Body of pancreas (tissue), 4 donors: ENCODE data around the gene OR4C3.
"Not testable (repeated sequence)": the region's sequence is repeated elsewhere in the genome, so short reads cannot be mapped to it uniquely, and the experiment has no call there.

Experiments
- POLR2A ChIP-seq, 3 donors: fragments of 450-650 bp; IDR thresholded peaks; one replicate each; pipeline ENCODE4 v1.6.1; 2016; ENCODE audit warnings: antibody characterized with exemption in 3 of 3, mild to moderate bottlenecking in 2 of 3
- TF ChIP-seq, protein P1 (sequence below), 7 experiments: fragments of 450-650 bp in 4 of 7; fragments of 200-600 bp in 3 of 7; sonication (generic) in 3 of 7; IDR thresholded peaks; one replicate each; pipeline ENCODE4 v1.5.1; 2016 to 2019; ENCODE audit warnings: antibody characterized with exemption in 7 of 7

GRCh38 chr11:48342505-48342904, 17.8 kb downstream of the OR4C3 start:
- TF ChIP-seq POLR2A (IDR thresholded peaks at IDR 0.05), result not testable (repeated sequence)
- TF ChIP-seq, protein P1, sequence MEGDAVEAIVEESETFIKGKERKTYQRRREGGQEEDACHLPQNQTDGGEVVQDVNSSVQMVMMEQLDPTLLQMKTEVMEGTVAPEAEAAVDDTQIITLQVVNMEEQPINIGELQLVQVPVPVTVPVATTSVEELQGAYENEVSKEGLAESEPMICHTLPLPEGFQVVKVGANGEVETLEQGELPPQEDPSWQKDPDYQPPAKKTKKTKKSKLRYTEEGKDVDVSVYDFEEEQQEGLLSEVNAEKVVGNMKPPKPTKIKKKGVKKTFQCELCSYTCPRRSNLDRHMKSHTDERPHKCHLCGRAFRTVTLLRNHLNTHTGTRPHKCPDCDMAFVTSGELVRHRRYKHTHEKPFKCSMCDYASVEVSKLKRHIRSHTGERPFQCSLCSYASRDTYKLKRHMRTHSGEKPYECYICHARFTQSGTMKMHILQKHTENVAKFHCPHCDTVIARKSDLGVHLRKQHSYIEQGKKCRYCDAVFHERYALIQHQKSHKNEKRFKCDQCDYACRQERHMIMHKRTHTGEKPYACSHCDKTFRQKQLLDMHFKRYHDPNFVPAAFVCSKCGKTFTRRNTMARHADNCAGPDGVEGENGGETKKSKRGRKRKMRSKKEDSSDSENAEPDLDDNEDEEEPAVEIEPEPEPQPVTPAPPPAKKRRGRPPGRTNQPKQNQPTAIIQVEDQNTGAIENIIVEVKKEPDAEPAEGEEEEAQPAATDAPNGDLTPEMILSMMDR (IDR thresholded peaks at IDR 0.05), result not testable (repeated sequence)
